T-helper 1 cell treated with Interleukin-12 subunit alpha and Interleukin-12 subunit beta and Interleukin-4 antibody, amounts not matched to agents 30 ng/mL and 1 ng/mL, for 36 hours (primary cell): ENCODE measurements around the gene ZBTB33. TPM values are rescaled to one million over a fixed set of nuclear protein-coding genes. Genes with fewer than 3 reads are reported as not detected.

ENCODE experiments used
- intact Hi-C: fragments of 100-400 bp; cut with micrococcal nuclease; formaldehyde crosslinking; loops from one replicate; pipeline ENCODE4 v1.15.1; 2024
- total RNA-seq: library from RNA; stranded (reverse); gene quantifications from 2 replicates; pipeline ENCODE4 v1.2.3, GENCODE V29; 2022

The ZBTB33 gene
- total RNA-seq, 1 donor from 2014 or later = 13.6 TPM

DNA sequence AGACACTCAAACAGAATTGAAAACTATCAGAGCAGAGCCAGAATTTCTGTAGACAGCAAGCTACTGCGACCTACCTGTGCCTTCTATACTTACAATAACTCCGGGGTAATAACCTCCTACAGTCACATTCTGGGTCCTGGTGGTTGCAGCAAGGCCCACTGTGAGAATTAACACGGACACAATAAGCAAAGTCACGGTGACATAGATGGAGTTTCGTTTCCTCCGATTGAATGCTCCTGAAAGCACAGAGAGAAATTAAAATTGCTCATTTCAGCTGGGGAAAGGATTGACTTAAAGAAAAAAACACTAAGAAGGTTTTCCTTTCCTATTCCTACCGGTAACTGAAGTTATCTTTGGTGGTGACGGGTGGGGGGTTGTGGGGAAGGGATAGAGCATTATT is 53.6 kb downstream of the ZBTB33 start:
- intact Hi-C loops = loop anchor here (10.0 kb wide), 1 partner anchor 359 kb away; the partner anchor contains the start of gene NKAP

DNA sequence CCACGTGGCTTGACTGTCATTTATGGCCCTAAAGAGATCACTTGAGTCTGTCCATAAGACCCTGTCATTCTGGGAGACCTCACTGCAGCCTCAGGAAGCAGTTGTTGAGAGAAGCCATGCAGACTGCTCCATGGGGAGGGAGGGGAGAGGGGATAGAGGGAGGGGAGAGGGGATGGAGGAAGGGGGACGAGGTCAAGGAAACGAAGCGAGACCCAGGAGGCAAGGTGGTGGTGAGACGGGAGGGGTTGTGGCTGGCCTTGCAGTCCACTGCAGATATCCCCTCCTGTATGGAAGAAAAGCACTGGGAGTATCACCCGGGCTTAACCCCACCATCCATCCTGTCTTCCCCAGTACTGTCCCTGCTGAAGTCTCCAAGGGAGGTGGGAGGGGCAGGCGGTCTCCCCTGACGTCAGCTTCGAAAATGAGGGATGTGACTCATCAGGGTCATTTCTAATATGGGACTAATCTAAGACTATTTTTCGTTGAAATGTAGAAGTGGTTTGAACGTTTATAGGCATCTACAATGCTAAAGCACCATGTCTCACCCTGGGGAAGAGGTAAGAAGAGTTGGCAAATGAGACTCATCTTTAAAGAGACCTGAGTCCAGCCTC is 55.0 kb downstream of the ZBTB33 start:
- intact Hi-C loops = loop anchor here (5.0 to 10.0 kb wide), 3 partner anchors 152 to 361 kb away; partner anchors contain the start of gene NKAP

DNA sequence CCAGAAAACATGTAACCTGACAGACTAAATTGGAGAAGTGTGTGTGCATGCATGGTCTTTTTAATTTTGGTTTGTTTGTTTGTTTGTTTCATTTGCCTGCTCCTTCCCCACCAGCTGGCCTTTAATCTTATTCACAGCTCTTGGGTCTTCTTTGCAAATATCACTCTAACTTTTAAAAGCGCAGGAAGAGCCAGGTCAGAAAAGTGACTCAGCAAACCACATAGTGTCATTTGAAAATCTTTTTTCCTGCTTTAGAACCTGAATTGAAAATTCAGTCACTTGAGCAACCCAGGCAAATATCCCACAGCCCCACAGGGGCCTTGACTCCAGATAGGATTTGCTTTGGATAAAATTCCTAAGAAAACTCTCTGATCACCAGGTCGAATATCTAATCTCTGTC is 56.0 kb downstream of the ZBTB33 start:
- intact Hi-C loops = loop anchor here (5.0 to 10.0 kb wide), 3 partner anchors 151 to 362 kb away; partner anchors contain the start of gene NKAP

Other genes starting within 250 kb of the ZBTB33 start
- gene RHOXF2B, start 173.1 kb upstream of the ZBTB33 start, total RNA-seq = not detected in 2 replicates
- 0.29 and 0.46 TPM in 2 replicates for gene RHOXF1, start 134.9 kb upstream of the ZBTB33 start, total RNA-seq
- gene RHOXF2, start 92.2 kb upstream of the ZBTB33 start, total RNA-seq = not detected in 2 replicates
- gene TMEM255A, start 60.6 kb downstream of the ZBTB33 start, total RNA-seq = not detected in 2 replicates
- not detected in 2 replicates for gene ATP1B4, start 111.3 kb downstream of the ZBTB33 start, total RNA-seq
- 68.5 and 68.7 TPM in 2 replicates for gene LAMP2, start 218.5 kb downstream of the ZBTB33 start, total RNA-seq